Psoas muscle (tissue), 8 donors: ENCODE data around the gene PPP1R12B. TPM values are rescaled to one million over a fixed set of nuclear protein-coding genes. Genes with fewer than 3 reads are reported as not detected.
"Not testable (repeated sequence)": the region's sequence is repeated elsewhere in the genome, so short reads cannot be mapped to it uniquely, and the experiment has no call there.

Experiments used
- ATAC-seq, 4 donors: fragments of 200-7000 bp; cut with Tn5 transposase; one replicate each; pipeline ENCODE4 v1.9.1; 2020; ENCODE audit warnings: moderate library complexity in 3 of 4, mild to moderate bottlenecking in 2 of 4
- DNase-seq, 2 donors: peaks; one replicate each; pipeline ENCODE4 v3.0.0-alpha.2; 2020
- H3K27ac ChIP-seq: fragments of 200-600 bp; one replicate; pipeline ENCODE4 v1.8.0; 2022
- H3K27me3 ChIP-seq, 3 donors: fragments of 200-600 bp in 1 of 3; one replicate each; pipeline versions ENCODE4 v1.6.1 to v1.8.0; 2013 to 2022; ENCODE audit warnings: low read length in 2 of 3, mild to moderate bottlenecking in 2 of 3, moderate library complexity in 1 of 3; ENCODE audit not compliant: insufficient read depth in 3 of 3
- H3K36me3 ChIP-seq, 2 donors: fragments of 200-600 bp in 1 of 2; one replicate each; pipeline versions ENCODE4 v1.6.1 to v1.8.0; 2013 to 2022; ENCODE audit warnings: low read depth in 1 of 2, mild to moderate bottlenecking in 1 of 2, moderate library complexity in 1 of 2; ENCODE audit not compliant: insufficient read depth in 1 of 2
- H3K4me1 ChIP-seq: fragments of 200-600 bp; one replicate; pipeline ENCODE4 v1.8.0; 2022
- H3K4me3 ChIP-seq: fragments of 200-600 bp; one replicate; pipeline ENCODE4 v1.8.0; 2022; ENCODE audit warnings: mild to moderate bottlenecking
- H3K9me3 ChIP-seq: fragments of 200-600 bp; one replicate; pipeline ENCODE4 v1.8.0; 2022
- CTCF ChIP-seq: fragments of 200-600 bp; IDR thresholded peaks from one replicate; pipeline ENCODE4 v1.8.0; 2022; ENCODE audit warnings: antibody characterized with exemption
- WGBS, 3 donors: extraction: QIAGEN DNeasy Blood & Tissue Kit; methylation state at CpG; one replicate each; pipeline versions ENCODE4 v1.1.6 to v1.1.7; 2013; 5-methylcytosine and 5-hydroxymethylcytosine counted together
- intact Hi-C, 2 donors: fragments of 100-400 bp; cut with DNase I; formaldehyde crosslinking; loops; one replicate each; pipeline versions ENCODE4 v1.11.0 to v1.14.2; 2022
- polyA plus RNA-seq, 3 donors: library from polyadenylated mRNA; stranded (reverse); fragments of 200-250 nt; gene quantifications; one replicate each; pipeline ENCODE4 v1.2.3, GENCODE V29; 2013
- total RNA-seq, 4 donors: library from RNA; stranded (reverse); fragmentation: NEBNext Ultra II Directional in 2 of 4; extraction: Animal tissue kit (Norgen Biotek cat#: 25700) in 2 of 4; gene quantifications; one replicate each; pipeline versions ENCODE4 v1.2.1 to v1.2.4, GENCODE V29; 2021 to 2023
- donor health status: healthy with polysubstance abuse.
- donor health status: DM: no; HTN: no; CAD: no; lungs with moderate emphysema.
- donor health status: Bipolar disorder and iron deficiency.
- donor health status: healthy.
- donor health status: DM: yes; HTN: yes; CAD: no.
- donor health status: DM: no; HTN: no; CAD: no.
- donor health status: DM: no; HTN: no; CAD: no.
- donor health status: DM: yes; HTN: yes; CAD: no.

PPP1R12B gene
- total and polyA plus RNA-seq, 7 donors = 8.3 to 189 (median 86.1) TPM

GRCh38 chr1:202379884-202380529 lies 31.5 kb downstream of the PPP1R12B start:
- H3K27me3 ChIP-seq, intact Hi-C loops, H3K36me3 ChIP-seq, DNase-seq, H3K9me3 ChIP-seq: not testable (repeated sequence)
- H3K27ac ChIP-seq = peak overlapping the region; percentile 69
- ATAC-seq = peak; percentile 45 to 76 (median 54)
- peaks cover 31% of the 10 kb centered on the region for H3K4me1 ChIP-seq
- peak overlapping the region; percentile 50 for H3K4me3 ChIP-seq
- WGBS, 3 donors = 31 to 48% (median 38%) methylated on average over 4 of the region's 4 CpGs
- TF ChIP-seq CTCF = peak; percentile 24

GRCh38 chr1:202380535-202380934 lies 32.0 kb downstream of the PPP1R12B start:
- WGBS, 3 donors = 51 to 70% (median 61%) methylated on average over 2 of the region's 2 CpGs
- H3K36me3 ChIP-seq, DNase-seq, H3K9me3 ChIP-seq, intact Hi-C loops, H3K27me3 ChIP-seq: not testable (repeated sequence)
- Histone ChIP-seq H3K27ac (peak overlapping the region; percentile 69), H3K4me3 (peak overlapping the region; percentile 50), H3K4me1 (peaks cover 31% of the 10 kb centered on the region)
- ATAC-seq = peak; percentile 37 to 49 (median 44)

- DNase-seq, H3K9me3 ChIP-seq, intact Hi-C loops, ATAC-seq, H3K36me3 ChIP-seq, H3K4me3 ChIP-seq, H3K27me3 ChIP-seq: not testable (repeated sequence)
- Histone ChIP-seq H3K4me1 (peaks cover 28% of the 10 kb centered on the region), H3K27ac (peak overlapping the region; percentile 46)
- 94 to 97% (median 95%) methylated on average over 4 of the region's 4 CpGs for WGBS, 3 donors
These were observed 33.4 kb downstream of the PPP1R12B start for GRCh38 chr1:202381867-202382266.

GRCh38 chr1:202395831-202396230 lies 47.3 kb downstream of the PPP1R12B start:
- intact Hi-C loops = loop anchor here in 1 of 2 donors (5.0 kb wide), 1 partner anchor 44 kb away; no protein-coding TSS in a partner anchor
- not testable (repeated sequence) for H3K4me3 ChIP-seq, H3K36me3 ChIP-seq, ATAC-seq, H3K27me3 ChIP-seq, H3K9me3 ChIP-seq, DNase-seq
- WGBS, 3 donors = 48 to 68% (median 53%) methylated on average over 3 of the region's 3 CpGs
- Histone ChIP-seq H3K4me1 (peaks cover 33% of the 10 kb centered on the region), H3K27ac (peak overlapping the region; percentile 71)

- intact Hi-C loops = loop anchor here in 1 of 2 donors (5.0 kb wide), 1 partner anchor 45 kb away; no protein-coding TSS in a partner anchor
- ATAC-seq (no peak), DNase-seq (no peak)
- TF ChIP-seq CTCF = no peak
- no peaks in the 10 kb centered on the region for H3K36me3 ChIP-seq
- no peaks in the 10 kb centered on the region for H3K9me3 ChIP-seq
- H3K4me3 ChIP-seq = no peak overlapping the region
- H3K27ac ChIP-seq = peak overlapping the region; percentile 71
- no peaks in the 10 kb centered on the region for H3K27me3 ChIP-seq
- peaks cover 33% of the 10 kb centered on the region for H3K4me1 ChIP-seq
These were observed 48.8 kb downstream of the PPP1R12B start for GRCh38 chr1:202397256-202397655.

- 34 to 38% (median 37%) methylated on average over 1 of the region's 1 CpG for WGBS, 3 donors
These were observed 49.9 kb downstream of the PPP1R12B start for GRCh38 chr1:202398439-202398838.

GRCh38 chr1:202401771-202402170 lies 53.3 kb downstream of the PPP1R12B start:
- H3K36me3 ChIP-seq, DNase-seq, H3K9me3 ChIP-seq, intact Hi-C loops, H3K27me3 ChIP-seq: not testable (repeated sequence)
- ATAC-seq = peak; percentile 22 to 32 (median 30)
- Histone ChIP-seq H3K27ac (peak overlapping the region; percentile 97), H3K4me3 (peak overlapping the region; percentile 51), H3K4me1 (peaks cover 41% of the 10 kb centered on the region)
- 36 to 43% (median 38%) methylated on average over 1 of the region's 1 CpG for WGBS, 3 donors

More at GRCh38 chr1:202398439-202398838, 49.9 kb downstream of the PPP1R12B start:
- peak in 2 of 4 donors; percentile 28 to 34 for ATAC-seq
- not testable (repeated sequence) for H3K4me3 ChIP-seq, DNase-seq, H3K36me3 ChIP-seq, H3K27me3 ChIP-seq, H3K9me3 ChIP-seq
- Histone ChIP-seq H3K4me1 (peaks cover 33% of the 10 kb centered on the region), H3K27ac (peak overlapping the region; percentile 71)
- intact Hi-C loops = loop anchor here in 1 of 2 donors (5.0 kb wide), 1 partner anchor 46 kb away; no protein-coding TSS in a partner anchor

- ATAC-seq = peak; percentile 55 to 70 (median 60)
- intact Hi-C loops, DNase-seq, H3K9me3 ChIP-seq, H3K36me3 ChIP-seq, H3K27me3 ChIP-seq: not testable (repeated sequence)
- H3K4me1 ChIP-seq = peaks cover 25% of the 10 kb centered on the region
- WGBS, 3 donors = 17 to 26% (median 22%) methylated on average over 2 of the region's 2 CpGs
- peak overlapping the region; percentile 51 for H3K4me3 ChIP-seq
- peak overlapping the region; percentile 97 for H3K27ac ChIP-seq
These were observed 54.9 kb downstream of the PPP1R12B start for GRCh38 chr1:202403381-202403780.
